ENCODE data around the gene PM20D2.

DNA sequence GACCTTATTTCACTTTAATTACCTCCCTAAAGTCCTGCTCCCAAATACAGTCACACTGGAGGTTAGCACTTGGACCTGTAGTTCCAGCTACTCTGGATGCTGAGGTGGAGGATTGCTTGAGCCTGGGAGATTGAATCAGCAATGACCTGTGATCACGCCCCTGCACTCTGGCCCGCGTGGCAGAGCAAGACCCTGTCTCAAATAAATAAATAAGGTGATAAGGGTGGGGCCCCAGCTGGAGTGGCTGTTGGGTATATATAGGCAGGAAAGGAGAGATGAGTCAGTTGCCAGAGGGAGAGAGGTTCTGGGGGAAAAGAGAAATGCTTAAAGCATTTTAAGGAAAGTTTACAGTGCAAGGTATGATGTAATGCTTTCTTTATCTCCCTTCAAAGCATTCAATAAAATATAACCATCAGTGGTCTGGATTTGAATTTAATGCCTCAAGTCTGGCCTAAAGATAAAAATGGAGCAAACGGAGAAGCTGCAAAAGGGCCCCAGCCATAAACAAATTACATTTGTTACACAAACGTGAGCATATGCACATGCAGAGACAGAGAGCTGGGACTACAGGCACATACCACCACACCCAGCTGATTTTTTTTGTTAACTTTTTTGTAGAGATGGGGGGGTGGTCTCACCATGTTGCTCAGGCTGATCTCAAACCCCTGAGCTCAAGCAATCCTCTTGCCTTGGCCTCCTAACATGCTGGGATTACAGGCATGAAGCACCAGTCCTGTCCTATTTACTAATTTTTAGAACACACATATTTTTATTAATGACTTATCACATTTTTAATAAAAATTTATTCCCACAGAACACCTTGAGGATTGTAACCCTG, 6.1 kb upstream of the PM20D2 start:
- TF ChIP-seq POLR2A (IDR thresholded peaks at IDR 0.05) (no peak), CTCF (IDR thresholded peaks at IDR 0.05) (no peak), POLR2AphosphoS5 (IDR thresholded peaks at IDR 0.05) (no peak)

Measured in prostate gland (tissue), 2 donors.